GM12801 (cell line): ENCODE measurements around the gene CEP112.

Source experiments
- TF ChIP-seq, protein P1 (sequence below): IDR thresholded peaks from one replicate; pipeline ENCODE4 v1.5.1; 2011; ENCODE audit warnings: control low read depth; ENCODE audit not compliant: insufficient read length; ENCODE audit errors: extremely low read depth

The CEP112 gene

DNA sequence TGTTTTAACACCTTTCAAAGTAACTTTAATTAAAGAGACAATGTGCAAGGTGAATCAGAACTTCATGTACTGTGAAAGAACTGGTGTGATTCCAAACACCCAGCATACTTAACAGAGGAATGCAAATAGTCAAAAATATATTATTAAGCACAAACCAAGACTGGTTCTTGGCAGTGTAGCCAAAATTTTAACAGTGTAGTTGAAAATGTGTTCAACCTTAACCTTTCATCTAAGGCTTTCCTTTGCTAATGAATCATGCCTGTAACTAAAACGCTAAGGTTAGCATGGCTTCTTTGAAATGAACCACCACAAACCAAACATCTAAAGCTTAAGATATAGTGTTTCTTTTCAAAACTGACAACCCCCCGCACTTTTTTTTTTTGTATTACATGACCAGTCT is 484.2 kb downstream of the CEP112 start:
- TF ChIP-seq, protein P1, sequence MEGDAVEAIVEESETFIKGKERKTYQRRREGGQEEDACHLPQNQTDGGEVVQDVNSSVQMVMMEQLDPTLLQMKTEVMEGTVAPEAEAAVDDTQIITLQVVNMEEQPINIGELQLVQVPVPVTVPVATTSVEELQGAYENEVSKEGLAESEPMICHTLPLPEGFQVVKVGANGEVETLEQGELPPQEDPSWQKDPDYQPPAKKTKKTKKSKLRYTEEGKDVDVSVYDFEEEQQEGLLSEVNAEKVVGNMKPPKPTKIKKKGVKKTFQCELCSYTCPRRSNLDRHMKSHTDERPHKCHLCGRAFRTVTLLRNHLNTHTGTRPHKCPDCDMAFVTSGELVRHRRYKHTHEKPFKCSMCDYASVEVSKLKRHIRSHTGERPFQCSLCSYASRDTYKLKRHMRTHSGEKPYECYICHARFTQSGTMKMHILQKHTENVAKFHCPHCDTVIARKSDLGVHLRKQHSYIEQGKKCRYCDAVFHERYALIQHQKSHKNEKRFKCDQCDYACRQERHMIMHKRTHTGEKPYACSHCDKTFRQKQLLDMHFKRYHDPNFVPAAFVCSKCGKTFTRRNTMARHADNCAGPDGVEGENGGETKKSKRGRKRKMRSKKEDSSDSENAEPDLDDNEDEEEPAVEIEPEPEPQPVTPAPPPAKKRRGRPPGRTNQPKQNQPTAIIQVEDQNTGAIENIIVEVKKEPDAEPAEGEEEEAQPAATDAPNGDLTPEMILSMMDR, result no peak

DNA sequence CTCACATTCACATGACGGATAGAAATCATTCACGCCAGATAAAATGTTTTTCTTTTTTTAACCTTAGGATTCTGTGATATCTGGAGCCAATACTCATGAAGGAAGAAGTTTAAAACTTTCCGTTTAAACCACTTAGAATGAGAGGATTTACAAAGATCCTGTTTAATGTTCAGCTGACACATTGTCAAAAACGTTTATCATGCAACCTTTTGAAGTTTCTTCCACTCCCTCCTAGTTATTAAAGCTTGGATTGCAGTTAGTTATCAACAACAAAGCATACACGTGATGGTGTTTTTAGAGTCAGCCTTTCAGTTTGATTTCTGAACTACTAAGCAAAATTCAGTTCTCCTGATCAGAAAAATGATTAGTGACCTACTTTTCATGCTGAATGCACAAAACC is 487.2 kb downstream of the CEP112 start:
- TF ChIP-seq, protein P1, result no peak

DNA sequence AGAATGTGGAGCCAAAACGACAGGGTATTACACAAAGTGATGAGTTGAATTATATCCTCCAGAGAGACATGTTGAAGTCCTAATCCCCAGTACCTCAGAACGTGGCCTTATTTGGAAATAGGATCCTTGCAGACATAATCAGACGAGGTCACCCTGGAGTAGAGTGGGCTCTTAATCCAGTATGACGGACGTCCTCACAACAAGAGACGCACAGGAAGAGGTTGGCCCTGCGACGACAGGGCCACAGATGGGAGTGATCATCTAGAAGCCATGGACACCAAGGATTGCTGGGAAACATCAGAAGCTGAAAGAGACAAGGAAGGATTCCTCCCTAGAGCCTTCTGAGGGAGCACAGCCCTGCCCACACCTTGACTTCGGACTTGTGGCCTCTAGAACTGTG is 488.0 kb downstream of the CEP112 start:
- TF ChIP-seq, protein P1, result no peak

DNA sequence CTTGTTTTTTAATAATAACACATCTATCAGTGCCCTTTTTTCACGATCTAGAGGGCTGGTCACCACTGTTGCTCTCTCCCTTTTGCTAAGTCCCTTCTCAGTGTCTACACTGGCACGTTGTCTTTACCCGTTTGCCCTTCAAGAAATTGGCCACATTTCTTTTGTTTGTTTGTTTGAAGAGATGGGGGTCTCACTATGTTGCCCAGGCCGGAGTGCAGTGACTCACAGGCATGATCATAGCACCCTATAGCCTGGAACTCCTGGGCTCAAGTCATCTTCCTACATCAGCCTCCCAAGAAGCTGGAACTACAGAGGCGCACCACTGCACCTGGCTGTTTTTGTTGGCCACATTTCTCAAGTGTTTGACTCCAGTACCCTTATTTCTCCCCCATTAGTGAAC is 492.5 kb downstream of the CEP112 start:
- TF ChIP-seq, protein P1, result no peak

DNA sequence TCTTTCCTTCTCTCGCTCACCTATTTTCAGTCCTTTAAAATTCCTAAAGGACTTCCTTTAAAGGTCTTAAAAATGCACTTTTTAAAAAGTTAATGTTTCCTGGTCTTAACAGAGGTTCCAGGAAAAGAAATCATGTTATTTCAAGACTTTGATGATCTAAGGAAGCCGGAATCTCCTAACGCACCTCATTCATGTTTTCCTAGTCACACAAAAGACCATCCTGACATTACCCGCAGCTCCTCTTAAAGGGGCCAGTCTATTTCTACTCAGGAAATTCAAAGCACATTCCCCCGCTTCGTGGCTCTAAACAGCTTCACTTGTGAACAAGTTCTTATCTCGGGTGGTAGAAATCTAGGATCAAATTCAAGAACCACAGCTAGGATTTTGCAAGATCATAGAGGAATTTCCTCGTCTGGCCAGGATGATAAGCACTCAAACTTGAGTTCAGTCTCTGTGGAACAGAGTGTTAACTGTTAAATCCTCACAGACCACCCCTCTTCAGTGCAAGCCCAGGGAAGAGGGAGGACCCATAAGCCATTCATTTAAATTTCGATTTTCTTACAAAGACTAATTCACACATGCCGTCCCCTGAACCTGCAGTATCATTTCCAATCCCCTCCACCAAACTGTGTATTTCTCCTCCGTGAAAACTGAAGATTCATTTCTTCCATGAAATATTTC is 493.4 kb downstream of the CEP112 start:
- TF ChIP-seq, protein P1, result no peak

DNA sequence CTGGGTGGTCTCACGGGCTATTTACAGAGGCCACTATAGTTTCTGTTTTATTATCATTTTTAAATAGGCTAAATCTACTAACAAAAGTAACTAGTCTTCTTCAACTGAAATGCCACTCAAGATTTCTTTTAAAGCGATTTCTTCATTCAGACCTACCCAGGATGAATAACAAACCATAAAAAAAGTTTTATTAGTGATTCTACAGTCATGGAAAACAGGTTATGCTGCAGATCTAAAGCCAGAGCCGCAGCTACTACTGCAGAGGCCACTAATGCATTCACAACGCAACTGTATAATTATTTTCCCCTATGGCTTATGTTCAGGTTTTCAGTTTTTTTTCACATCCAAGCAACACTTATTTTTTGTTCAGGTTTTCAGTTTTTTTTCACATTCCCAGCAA is 494.3 kb downstream of the CEP112 start:
- TF ChIP-seq, protein P1, result no peak

DNA sequence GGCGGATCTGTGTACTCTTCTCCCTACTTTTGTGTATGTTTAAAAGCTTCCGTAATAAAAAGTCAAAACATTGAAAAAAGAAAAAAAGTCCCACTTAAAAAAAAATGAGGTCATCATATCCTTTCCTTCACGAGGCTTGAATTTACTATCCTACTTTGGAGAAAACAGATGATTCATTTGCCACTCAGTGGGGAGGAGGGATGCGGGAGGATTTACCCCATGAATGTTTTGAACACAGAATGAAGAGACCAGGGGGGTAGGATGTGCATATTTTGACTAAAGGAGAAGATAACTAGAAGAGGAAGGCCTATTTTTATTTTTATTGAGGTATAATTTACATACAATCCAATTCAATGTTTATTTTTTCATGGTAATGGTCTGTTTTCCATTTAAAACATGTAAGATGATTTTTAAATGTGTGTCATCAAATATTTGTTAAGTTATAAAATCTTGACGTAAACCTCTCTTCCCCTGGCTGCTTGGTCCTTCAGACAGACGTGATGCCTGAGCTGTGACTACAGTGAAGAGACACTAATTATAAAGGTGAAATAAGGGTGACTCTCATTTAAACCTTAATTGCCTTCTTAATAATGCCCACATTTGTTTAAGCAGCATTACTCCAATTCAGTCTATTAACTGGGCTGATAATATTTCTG is 495.1 kb downstream of the CEP112 start:
- TF ChIP-seq, protein P1, result no peak
